22Rv1 (cell line): Measurements from ENCODE around the gene ATP2C2.

Experiments used
- CTCF ChIP-seq: fragments of 450-650 bp; IDR thresholded peaks from 2 replicates; pipeline ENCODE4 v1.5.1; 2017; ENCODE audit warnings: mild to moderate bottlenecking
- ZFX ChIP-seq: fragments of 450-650 bp; IDR thresholded peaks from 2 replicates; pipeline ENCODE4 v1.6.1; 2017; ENCODE audit warnings: antibody characterized with exemption, borderline replicate concordance

- TF ChIP-seq CTCF (no peak), ZFX (no peak)
These were observed 12.2 kb upstream of the ATP2C2 start for GRCh38 chr16:84356176-84356575.
